ENCODE measurements around the gene KCP. TPM values are rescaled to one million over a fixed set of nuclear protein-coding genes. Genes with fewer than 3 reads are reported as not detected.

The KCP gene
- polyA plus RNA-seq, 1 donor from 2014 or later: 0.31 TPM

DNA sequence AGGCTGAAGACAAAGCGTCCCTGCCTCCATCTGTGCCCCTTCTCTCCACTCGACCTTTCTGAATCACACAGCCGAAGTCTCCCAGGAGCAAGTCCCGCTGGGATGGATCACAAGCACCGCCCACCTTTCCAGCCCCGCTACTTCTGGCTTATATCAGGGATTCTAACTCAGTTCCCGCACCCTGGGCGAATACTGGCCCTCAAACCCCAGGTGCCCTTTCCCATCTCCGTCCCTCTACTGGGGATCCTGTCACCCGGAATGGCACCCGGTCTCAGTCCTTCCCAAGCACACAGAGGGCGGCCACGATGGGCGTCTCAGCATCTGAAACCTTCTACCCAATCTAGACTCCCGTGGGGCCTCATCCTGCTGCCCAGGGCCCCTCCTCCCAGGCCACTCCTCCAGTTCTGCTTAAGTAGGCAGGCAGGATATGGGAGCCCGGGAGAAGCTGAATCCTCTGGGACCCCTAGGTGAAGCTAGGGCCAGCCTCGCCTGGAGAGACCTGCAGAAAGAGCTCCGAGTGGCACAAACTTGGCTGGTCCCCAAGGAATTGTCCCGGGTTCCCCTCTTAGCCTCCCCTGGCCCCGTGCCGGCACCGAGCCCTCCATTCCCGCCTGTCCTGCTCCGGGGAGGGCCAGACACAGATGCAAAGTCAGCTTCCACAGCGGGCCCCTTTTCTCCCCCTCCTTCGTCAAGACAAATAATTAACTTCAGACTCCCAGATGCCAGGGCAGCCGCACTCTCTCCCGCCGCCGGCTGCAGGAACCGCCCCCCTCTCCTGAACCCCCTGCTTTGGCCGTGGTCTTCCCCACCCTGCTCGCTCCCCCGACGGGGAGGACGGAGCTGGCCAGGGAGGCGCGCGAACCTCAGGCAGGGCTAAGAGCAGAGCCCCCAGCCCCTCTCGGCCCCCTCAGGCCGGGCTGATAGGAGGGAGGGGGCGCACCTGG is 612 bp downstream of the KCP start:
- no peaks in the 10 kb centered on the region for H3F3A ChIP-seq (ENCODE audit: insufficient read depth, low read length, poor library complexity, severe bottlenecking)
- H3K4me3 ChIP-seq (ENCODE audit: low read length): no peak overlapping the region
- no peak overlapping the region for H3K4me2 ChIP-seq (ENCODE audit: low read length)
- no peaks in the 10 kb centered on the region for H4K20me1 ChIP-seq (ENCODE audit: insufficient read depth)
- H3K27ac ChIP-seq (ENCODE audit: low read length): no peak overlapping the region
- no peaks in the 10 kb centered on the region for H3K9me2 ChIP-seq (ENCODE audit: insufficient read depth, low read length)
- H3K9me3 ChIP-seq (ENCODE audit: low read length): no peaks in the 10 kb centered on the region
- H2AFZ ChIP-seq (ENCODE audit: low read depth, low read length): no peak overlapping the region
- no peak overlapping the region for H3K9ac ChIP-seq (ENCODE audit: low read length)
- H3K79me2 ChIP-seq (replicated peaks; ENCODE audit: insufficient read depth, low read length): no peaks in the 10 kb centered on the region
- no peak for TF ChIP-seq EP300 (conservative IDR thresholded peaks at IDR 0.05; ENCODE audit: poor library complexity, severe bottlenecking)
- TF ChIP-seq EZH2 (IDR thresholded peaks at IDR 0.05; ENCODE audit: borderline replicate concordance, insufficient read depth, low read length, poor library complexity, severe bottlenecking): no peak
- no peak for TF ChIP-seq SMC3 (conservative IDR thresholded peaks at IDR 0.05; ENCODE audit: poor library complexity)
- TF ChIP-seq TAF1 (IDR thresholded peaks at IDR 0.05; ENCODE audit: low read depth): no peak
- no peak for TF ChIP-seq POLR2AphosphoS5 (IDR thresholded peaks at IDR 0.05)
- TF ChIP-seq, protein P1, sequence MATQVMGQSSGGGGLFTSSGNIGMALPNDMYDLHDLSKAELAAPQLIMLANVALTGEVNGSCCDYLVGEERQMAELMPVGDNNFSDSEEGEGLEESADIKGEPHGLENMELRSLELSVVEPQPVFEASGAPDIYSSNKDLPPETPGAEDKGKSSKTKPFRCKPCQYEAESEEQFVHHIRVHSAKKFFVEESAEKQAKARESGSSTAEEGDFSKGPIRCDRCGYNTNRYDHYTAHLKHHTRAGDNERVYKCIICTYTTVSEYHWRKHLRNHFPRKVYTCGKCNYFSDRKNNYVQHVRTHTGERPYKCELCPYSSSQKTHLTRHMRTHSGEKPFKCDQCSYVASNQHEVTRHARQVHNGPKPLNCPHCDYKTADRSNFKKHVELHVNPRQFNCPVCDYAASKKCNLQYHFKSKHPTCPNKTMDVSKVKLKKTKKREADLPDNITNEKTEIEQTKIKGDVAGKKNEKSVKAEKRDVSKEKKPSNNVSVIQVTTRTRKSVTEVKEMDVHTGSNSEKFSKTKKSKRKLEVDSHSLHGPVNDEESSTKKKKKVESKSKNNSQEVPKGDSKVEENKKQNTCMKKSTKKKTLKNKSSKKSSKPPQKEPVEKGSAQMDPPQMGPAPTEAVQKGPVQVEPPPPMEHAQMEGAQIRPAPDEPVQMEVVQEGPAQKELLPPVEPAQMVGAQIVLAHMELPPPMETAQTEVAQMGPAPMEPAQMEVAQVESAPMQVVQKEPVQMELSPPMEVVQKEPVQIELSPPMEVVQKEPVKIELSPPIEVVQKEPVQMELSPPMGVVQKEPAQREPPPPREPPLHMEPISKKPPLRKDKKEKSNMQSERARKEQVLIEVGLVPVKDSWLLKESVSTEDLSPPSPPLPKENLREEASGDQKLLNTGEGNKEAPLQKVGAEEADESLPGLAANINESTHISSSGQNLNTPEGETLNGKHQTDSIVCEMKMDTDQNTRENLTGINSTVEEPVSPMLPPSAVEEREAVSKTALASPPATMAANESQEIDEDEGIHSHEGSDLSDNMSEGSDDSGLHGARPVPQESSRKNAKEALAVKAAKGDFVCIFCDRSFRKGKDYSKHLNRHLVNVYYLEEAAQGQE (IDR thresholded peaks at IDR 0.05; ENCODE audit: borderline replicate concordance): no peak
- TF ChIP-seq RAD21 (conservative IDR thresholded peaks at IDR 0.05): no peak
- TF ChIP-seq, protein P2, sequence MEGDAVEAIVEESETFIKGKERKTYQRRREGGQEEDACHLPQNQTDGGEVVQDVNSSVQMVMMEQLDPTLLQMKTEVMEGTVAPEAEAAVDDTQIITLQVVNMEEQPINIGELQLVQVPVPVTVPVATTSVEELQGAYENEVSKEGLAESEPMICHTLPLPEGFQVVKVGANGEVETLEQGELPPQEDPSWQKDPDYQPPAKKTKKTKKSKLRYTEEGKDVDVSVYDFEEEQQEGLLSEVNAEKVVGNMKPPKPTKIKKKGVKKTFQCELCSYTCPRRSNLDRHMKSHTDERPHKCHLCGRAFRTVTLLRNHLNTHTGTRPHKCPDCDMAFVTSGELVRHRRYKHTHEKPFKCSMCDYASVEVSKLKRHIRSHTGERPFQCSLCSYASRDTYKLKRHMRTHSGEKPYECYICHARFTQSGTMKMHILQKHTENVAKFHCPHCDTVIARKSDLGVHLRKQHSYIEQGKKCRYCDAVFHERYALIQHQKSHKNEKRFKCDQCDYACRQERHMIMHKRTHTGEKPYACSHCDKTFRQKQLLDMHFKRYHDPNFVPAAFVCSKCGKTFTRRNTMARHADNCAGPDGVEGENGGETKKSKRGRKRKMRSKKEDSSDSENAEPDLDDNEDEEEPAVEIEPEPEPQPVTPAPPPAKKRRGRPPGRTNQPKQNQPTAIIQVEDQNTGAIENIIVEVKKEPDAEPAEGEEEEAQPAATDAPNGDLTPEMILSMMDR (IDR thresholded peaks at IDR 0.05; ENCODE audit: poor library complexity, severe bottlenecking): no peak
- no peak for TF ChIP-seq MXI1 (conservative IDR thresholded peaks at IDR 0.05; ENCODE audit: poor library complexity, severe bottlenecking)
- H3K36me3 ChIP-seq (ENCODE audit: insufficient read depth, low read length): no peaks in the 10 kb centered on the region
- H3K27me3 ChIP-seq (ENCODE audit: insufficient read depth, low read depth, low read length): peaks cover 30% of the 10 kb centered on the region

DNA sequence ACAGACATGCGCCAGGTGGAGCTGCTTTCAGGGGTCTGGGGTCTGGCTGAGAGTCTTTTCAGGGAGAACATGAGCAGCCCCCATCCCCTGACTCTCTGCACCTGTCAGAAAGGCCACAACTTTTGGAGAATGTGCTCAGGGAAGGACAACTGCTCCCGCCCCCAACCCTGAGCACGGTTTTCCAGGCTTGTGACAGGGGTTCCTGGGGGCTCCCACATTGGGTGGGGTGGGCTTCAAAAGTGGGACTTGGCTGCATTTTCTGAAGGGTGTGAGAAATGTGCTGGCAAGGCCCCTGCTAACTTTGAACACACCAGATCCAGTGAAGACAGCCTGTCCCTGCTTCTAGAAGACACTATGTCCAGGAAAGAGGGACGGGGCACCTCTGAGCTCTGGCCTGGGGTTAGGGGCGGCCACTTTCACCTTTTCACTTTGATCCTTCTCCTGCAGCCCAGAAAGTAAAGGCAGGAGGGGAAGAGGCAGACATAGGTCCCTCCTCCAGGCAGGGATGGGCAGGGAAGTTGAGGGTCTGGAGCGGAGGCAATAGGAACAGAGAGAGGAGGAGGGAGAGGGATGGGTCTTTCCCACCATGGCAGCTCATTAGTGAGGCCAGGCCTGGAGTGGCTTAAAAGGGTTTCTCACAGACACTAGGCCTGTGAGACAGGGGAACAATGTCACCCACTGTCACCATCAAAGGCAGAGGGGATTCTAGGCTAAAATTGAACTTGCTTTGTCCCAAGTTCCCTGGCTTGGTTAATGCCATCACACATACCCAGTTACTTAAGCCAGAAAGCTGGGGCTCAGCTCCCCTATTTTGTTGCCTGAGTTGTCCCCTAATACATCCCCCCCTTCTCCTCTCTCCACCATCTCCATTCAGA is 1.5 kb downstream of the KCP start:
- Histone ChIP-seq H3K27me3 (ENCODE audit: insufficient read depth, low read depth, low read length) (peaks cover 21% of the 10 kb centered on the region), H3K9me3 (ENCODE audit: low read length) (no peaks in the 10 kb centered on the region), H3K9me2 (ENCODE audit: insufficient read depth, low read length) (no peaks in the 10 kb centered on the region), H3K36me3 (ENCODE audit: insufficient read depth, low read length) (no peaks in the 10 kb centered on the region), H3F3A (ENCODE audit: insufficient read depth, low read length, poor library complexity, severe bottlenecking) (no peaks in the 10 kb centered on the region), H3K4me3 (ENCODE audit: low read length) (no peak overlapping the region), H3K9ac (ENCODE audit: low read length) (no peak overlapping the region), H3K79me2 (replicated peaks; ENCODE audit: insufficient read depth, low read length) (no peaks in the 10 kb centered on the region), H2AFZ (ENCODE audit: low read depth, low read length) (no peak overlapping the region), H4K20me1 (ENCODE audit: insufficient read depth) (no peaks in the 10 kb centered on the region), H3K27ac (ENCODE audit: low read length) (no peak overlapping the region), H3K4me2 (ENCODE audit: low read length) (no peak overlapping the region)
- no peak for TF ChIP-seq RAD21 (conservative IDR thresholded peaks at IDR 0.05)
- no peak for TF ChIP-seq EZH2 (IDR thresholded peaks at IDR 0.05; ENCODE audit: borderline replicate concordance, insufficient read depth, low read length, poor library complexity, severe bottlenecking)
- no peak for TF ChIP-seq TAF1 (IDR thresholded peaks at IDR 0.05; ENCODE audit: low read depth)
- TF ChIP-seq EP300 (conservative IDR thresholded peaks at IDR 0.05; ENCODE audit: poor library complexity, severe bottlenecking): no peak
- TF ChIP-seq, protein P1 (IDR thresholded peaks at IDR 0.05; ENCODE audit: borderline replicate concordance): no peak
- TF ChIP-seq, protein P2 (IDR thresholded peaks at IDR 0.05; ENCODE audit: poor library complexity, severe bottlenecking): no peak
- TF ChIP-seq POLR2AphosphoS5 (IDR thresholded peaks at IDR 0.05): no peak
- TF ChIP-seq MXI1 (conservative IDR thresholded peaks at IDR 0.05; ENCODE audit: poor library complexity, severe bottlenecking): no peak
- no peak for TF ChIP-seq SMC3 (conservative IDR thresholded peaks at IDR 0.05; ENCODE audit: poor library complexity)
